Bronchial epithelial cell (primary cell): ENCODE measurements around the gene BRME1. TPM values are rescaled to one million over a fixed set of nuclear protein-coding genes. Genes with fewer than 3 reads are reported as not detected.

Experiments
- DNase-seq: peaks from one replicate; pipeline ENCODE4 v3.0.0-alpha.2; 2010; ENCODE audit warnings: low read depth
- FAIRE-seq: peaks from 2 replicates; lab custom pipeline; 2011; peaks lifted over from hg19 to GRCh38; lab: Jason Lieb, UNC
- H3K27me3 ChIP-seq: 2 replicates; pipeline ENCODE4 v1.5.1; 2011; ENCODE audit warnings: low read length; ENCODE audit not compliant: control insufficient read depth, insufficient read depth
- H3K36me3 ChIP-seq: 2 replicates; pipeline ENCODE4 v1.5.1; 2011; ENCODE audit warnings: low read length; ENCODE audit not compliant: control insufficient read depth, insufficient read depth
- H3K4me3 ChIP-seq: 2 replicates; pipeline ENCODE4 v1.5.1; 2011; ENCODE audit warnings: mild to moderate bottlenecking, low read depth, low read length, control low read depth
- CTCF ChIP-seq: IDR thresholded peaks from 2 replicates; pipeline ENCODE4 v1.5.1; 2011; ENCODE audit warnings: mild to moderate bottlenecking, moderate library complexity, low read length, control low read depth, inconsistent platforms; ENCODE audit not compliant: insufficient read depth, severe bottlenecking
- total RNA-seq: library from RNA; depleted of rRNA; stranded (reverse); fragments of >200 nt; gene quantifications from 2 replicates; pipeline ENCODE4 v1.2.1, GENCODE V29; 2014

BRME1 gene
- total RNA-seq, 1 donor from 2014 or later: 0.26 TPM

GRCh38 chr19:13884726-13885591 lies 21.0 kb downstream of the BRME1 start:
- no peak for FAIRE-seq
- peak; percentile 1 for TF ChIP-seq CTCF
- no peak overlapping the region for H3K4me3 ChIP-seq
- no peaks in the 10 kb centered on the region for H3K27me3 ChIP-seq
- DNase-seq: no peak
- no peaks in the 10 kb centered on the region for H3K36me3 ChIP-seq

GRCh38 chr19:13883516-13884064 lies 22.3 kb downstream of the BRME1 start:
- peak; percentile 30 for TF ChIP-seq CTCF
- H3K27me3 ChIP-seq: no peaks in the 10 kb centered on the region
- FAIRE-seq: no peak
- H3K4me3 ChIP-seq: no peak overlapping the region
- no peak for DNase-seq
- H3K36me3 ChIP-seq: no peaks in the 10 kb centered on the region

DNA sequence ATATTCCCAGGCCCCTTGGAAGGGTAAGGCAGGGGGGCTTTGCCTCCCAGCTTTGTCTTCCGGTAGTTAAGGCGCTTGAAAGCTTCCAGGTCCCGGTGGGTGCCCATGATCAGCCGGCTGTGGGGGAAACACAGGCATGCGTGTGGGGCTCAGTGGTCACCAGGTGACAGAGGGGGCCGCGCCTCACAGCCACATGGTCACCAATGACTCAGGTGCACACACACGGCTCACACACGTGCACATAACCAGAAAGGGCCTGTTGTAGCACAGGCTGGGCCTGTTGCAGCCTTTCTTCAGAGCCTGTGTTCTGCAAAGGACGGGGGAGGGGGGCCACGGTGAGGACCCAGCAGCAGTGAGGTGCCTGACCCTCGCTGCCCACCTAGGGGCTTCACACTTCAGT lies 23.1 kb downstream of the BRME1 start:
- DNase-seq: peak; percentile 40
- FAIRE-seq: no peak
- Histone ChIP-seq H3K36me3 (no peaks in the 10 kb centered on the region), H3K4me3 (no peak overlapping the region), H3K27me3 (no peaks in the 10 kb centered on the region)
- no peak for TF ChIP-seq CTCF

- no peaks in the 10 kb centered on the region for H3K27me3 ChIP-seq
- no peak for TF ChIP-seq CTCF
- FAIRE-seq: no peak
- no peaks in the 10 kb centered on the region for H3K36me3 ChIP-seq
- DNase-seq: no peak
- H3K4me3 ChIP-seq: no peak overlapping the region
Measured at GRCh38 chr19:13882419-13882795, 23.5 kb downstream of the BRME1 start.

GRCh38 chr19:13881692-13882418 lies 24.1 kb downstream of the BRME1 start:
- H3K36me3 ChIP-seq: no peaks in the 10 kb centered on the region
- TF ChIP-seq CTCF: no peak
- H3K27me3 ChIP-seq: no peaks in the 10 kb centered on the region
- DNase-seq (no peak), FAIRE-seq (peak; percentile 32)
- no peak overlapping the region for H3K4me3 ChIP-seq
